22Rv1 (cell line): ENCODE measurements around the gene MLF2.

Experiments used
- H3K27ac ChIP-seq: fragments of 450-650 bp; 2 replicates; pipeline ENCODE4 v1.5.1; 2017
- ZFX ChIP-seq: fragments of 450-650 bp; IDR thresholded peaks from 2 replicates; pipeline ENCODE4 v1.6.1; 2017; ENCODE audit warnings: antibody characterized with exemption, borderline replicate concordance
- TF ChIP-seq, protein P1 (sequence below): fragments of 450-650 bp; IDR thresholded peaks from 2 replicates; pipeline ENCODE4 v1.5.1; 2017; ENCODE audit warnings: mild to moderate bottlenecking

MLF2 gene

DNA sequence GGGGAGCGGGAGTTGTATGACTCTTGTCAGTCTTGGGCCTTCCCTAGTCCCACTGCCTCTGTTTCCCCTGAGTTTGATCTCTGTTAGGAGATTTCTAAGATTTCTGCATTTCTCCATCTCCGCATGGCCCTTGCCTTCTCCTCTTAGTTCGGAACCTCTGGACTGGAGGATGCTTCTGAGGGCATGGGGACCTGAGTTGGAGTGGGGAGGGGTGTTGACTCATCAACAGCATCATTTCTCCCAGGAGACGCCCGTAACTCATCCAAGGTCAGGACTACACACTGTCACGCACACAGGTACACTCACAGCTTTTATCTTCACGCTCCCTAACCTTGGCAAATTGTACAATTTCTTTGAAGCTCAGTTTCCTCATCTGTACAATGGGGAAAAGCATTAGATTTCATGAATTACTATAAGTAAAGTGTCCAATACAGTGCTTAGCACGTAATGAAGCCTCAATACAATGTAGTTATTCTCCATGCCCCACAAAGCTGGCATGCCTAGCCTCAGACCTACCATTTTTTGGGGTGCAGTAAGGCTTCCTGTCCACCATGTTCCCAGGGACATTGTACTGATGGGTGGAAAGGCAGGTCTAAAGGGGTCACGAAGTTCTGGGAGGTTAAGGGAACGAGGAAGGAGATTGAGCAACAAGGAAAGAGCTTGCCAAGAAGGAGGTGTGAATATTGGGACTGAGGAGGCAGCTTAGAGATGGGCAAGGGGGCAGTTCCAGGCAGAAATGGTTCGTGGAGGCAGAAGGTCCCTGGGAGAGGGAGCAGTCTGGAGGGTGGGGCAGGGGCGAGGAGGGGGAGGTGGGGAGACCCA lies 18.8 kb upstream of the MLF2 start:
- TF ChIP-seq, protein P1, sequence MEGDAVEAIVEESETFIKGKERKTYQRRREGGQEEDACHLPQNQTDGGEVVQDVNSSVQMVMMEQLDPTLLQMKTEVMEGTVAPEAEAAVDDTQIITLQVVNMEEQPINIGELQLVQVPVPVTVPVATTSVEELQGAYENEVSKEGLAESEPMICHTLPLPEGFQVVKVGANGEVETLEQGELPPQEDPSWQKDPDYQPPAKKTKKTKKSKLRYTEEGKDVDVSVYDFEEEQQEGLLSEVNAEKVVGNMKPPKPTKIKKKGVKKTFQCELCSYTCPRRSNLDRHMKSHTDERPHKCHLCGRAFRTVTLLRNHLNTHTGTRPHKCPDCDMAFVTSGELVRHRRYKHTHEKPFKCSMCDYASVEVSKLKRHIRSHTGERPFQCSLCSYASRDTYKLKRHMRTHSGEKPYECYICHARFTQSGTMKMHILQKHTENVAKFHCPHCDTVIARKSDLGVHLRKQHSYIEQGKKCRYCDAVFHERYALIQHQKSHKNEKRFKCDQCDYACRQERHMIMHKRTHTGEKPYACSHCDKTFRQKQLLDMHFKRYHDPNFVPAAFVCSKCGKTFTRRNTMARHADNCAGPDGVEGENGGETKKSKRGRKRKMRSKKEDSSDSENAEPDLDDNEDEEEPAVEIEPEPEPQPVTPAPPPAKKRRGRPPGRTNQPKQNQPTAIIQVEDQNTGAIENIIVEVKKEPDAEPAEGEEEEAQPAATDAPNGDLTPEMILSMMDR: no peak
- no peak for TF ChIP-seq ZFX
- peak overlapping the region; percentile 99 for H3K27ac ChIP-seq

DNA sequence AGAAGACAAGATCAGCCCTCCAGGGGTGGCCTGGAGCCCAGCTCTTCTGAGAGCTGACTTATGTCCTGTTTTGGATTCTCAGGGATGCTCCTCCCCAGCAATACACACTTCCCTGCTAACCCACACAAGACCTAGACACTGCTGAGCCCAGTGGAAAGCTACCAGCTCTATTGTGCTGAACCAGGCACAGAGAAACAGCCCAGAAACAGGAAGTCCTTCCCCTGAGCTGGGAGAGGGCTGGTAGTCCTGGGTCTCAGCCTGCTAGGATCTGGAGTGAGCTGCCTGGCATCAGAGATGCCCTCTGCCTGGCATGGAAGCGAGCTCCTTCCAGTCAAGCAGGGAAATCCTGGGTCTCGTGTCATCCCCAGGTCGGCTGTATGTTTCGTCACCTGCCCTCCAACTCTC lies 18.2 kb upstream of the MLF2 start:
- no peak for TF ChIP-seq ZFX
- TF ChIP-seq, protein P1: no peak
- peak overlapping the region; percentile 99 for H3K27ac ChIP-seq

DNA sequence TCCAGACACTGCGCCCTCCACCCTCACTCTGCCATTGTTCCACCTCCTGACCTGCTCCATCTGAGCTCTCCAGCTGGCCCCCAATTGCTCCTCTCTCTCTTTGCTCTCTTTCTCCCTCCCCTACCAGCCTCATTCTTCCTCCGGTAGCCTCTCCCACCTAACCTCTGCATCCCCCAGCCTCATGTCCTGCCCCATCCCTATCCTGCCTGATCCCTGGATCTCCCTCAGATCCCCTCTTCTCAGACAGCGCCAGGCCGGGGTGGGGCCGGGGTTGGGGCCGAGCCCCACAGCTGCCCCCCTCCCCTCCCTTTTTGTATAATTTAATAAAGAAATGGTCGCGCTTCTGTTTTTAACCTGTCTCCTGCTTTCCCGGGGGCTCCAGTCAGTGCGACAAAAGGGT lies 17.7 kb upstream of the MLF2 start:
- TF ChIP-seq, protein P1: no peak
- TF ChIP-seq ZFX: no peak

DNA sequence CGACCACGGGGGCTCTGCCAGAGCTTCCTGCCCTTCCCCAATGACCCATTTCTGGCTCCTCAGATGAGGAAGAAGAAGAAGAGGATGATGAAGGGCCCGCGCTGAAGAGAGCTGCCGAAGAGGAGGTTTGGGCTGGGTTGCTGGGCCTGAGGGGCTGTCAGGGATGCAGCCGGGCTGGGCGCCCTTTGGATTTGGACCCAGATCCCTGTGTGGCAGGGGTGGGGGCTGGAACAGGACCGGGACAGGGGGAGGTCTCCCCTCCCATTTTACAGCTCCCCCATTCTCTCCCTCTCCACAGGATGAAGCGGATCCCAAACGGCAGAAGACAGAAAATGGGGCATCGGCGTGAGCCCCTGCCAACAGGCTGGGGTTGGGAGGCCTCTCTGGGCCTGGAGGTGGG lies 17.2 kb upstream of the MLF2 start:
- TF ChIP-seq, protein P1: no peak
- no peak for TF ChIP-seq ZFX
- peak overlapping the region; percentile 99 for H3K27ac ChIP-seq

More for the DNA sequence above, 17.7 kb upstream of the MLF2 start:
- peak overlapping the region; percentile 99 for H3K27ac ChIP-seq

DNA sequence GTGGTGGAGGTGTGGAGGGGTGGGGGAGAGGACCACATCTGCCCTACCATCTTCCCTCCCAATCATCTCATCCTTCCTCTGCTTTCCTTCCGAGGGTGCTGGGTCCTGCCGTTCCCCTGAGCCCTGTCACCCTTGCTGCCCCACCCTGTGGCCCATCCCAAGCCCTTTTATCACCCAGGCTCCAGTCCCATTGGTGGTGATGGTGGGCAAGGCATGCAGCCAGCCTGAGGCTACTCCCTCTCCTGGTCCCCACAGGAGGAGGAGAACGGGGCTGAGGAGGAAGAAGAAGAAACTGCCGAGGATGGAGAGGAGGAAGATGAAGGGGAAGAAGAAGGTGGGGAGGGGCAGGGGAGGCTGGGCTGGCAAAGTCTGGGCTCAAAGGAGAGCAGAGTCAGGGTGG lies 16.7 kb upstream of the MLF2 start:
- TF ChIP-seq ZFX: no peak
- TF ChIP-seq, protein P1: no peak
- peak overlapping the region; percentile 99 for H3K27ac ChIP-seq

DNA sequence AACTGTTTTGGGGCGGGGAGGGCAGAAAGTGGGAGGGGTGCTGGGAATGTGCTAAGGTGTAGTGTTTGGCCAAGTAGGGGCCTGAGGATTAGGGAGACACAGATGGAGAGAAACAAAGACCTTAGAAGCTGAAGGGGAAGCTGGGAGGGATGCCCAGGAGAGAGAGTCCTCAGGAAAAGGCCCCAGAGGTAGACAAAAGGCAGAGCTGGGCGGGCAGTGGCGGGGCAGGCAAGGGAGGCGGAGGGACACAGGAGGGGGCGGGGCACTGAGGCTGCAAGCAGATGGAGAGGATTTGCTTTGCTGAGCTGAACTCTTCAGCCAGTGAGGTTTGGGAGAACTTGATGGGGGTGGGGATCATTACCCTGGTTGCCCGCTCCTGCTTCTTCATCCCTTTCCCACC lies 16.0 kb upstream of the MLF2 start:
- no peak for TF ChIP-seq ZFX
- TF ChIP-seq, protein P1: no peak
- H3K27ac ChIP-seq: peak overlapping the region; percentile 99

DNA sequence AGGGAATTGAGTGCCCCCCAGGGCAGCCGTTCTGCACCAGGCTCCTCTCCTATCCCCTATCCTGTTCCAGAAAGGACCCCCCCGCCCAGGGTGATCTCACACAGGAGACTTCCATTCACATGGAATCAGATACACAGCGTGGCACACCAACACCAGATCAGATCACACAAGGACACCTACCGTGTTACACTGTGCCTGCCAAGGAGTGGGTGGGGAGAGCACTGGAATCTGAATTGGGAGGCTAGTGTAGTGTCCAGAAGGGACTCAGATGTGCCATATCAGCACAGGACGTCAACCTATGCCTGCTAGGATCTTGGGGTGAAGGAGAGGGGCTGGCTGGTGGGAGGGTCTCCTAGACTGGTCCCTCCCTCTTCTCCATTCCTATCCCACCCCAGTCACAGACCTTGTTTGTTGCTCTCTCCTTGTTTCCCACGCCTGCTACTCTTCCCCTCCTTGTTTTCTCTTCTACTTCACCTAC lies 15.5 kb upstream of the MLF2 start:
- TF ChIP-seq, protein P1: no peak
- no peak for TF ChIP-seq ZFX

More for the DNA sequence above, 15.5 kb upstream of the MLF2 start:
- peak overlapping the region; percentile 99 for H3K27ac ChIP-seq
